Kidney (tissue), 14 donors: ENCODE measurements around the gene PAX7. TPM values are rescaled to one million over a fixed set of nuclear protein-coding genes. Genes with fewer than 3 reads are reported as not detected.
"Not testable (repeated sequence)": the region's sequence is repeated elsewhere in the genome, so short reads cannot be mapped to it uniquely, and the experiment has no call there.

Source experiments
- DNase-seq, 5 donors: peaks; one replicate each; pipeline ENCODE4 v3.0.0-alpha.2; 2013 to 2020
- FAIRE-seq: peaks from 2 replicates; lab custom pipeline; 2012; peaks lifted over from hg19 to GRCh38; lab: Jason Lieb, UNC
- H3K27ac ChIP-seq, 2 donors: one replicate each; pipeline ENCODE4 v1.7.0; 2013; ENCODE audit warnings: low read depth in 2 of 2, low read length in 2 of 2, inconsistent platforms in 1 of 2
- H3K27me3 ChIP-seq: one replicate; pipeline ENCODE4 v1.7.1; 2013; ENCODE audit warnings: low read length, inconsistent platforms; ENCODE audit not compliant: control insufficient read depth, insufficient read depth
- H3K36me3 ChIP-seq, 3 donors: one replicate each; pipeline versions ENCODE4 v1.7.0 to v1.7.1; 2013; ENCODE audit warnings: low read length in 3 of 3, control low read depth in 1 of 3, inconsistent platforms in 1 of 3; ENCODE audit not compliant: insufficient read depth in 3 of 3, control insufficient read depth in 2 of 3
- H3K4me1 ChIP-seq, 3 donors: one replicate each; pipeline versions ENCODE4 v1.7.0 to v1.7.1; 2013; ENCODE audit warnings: low read length in 3 of 3, inconsistent platforms in 1 of 3, low read depth in 1 of 3; ENCODE audit not compliant: control insufficient read depth in 2 of 3, insufficient read depth in 2 of 3
- H3K4me3 ChIP-seq, 3 donors: one replicate each; pipeline versions ENCODE4 v1.7.0 to v1.8.1; 2013; ENCODE audit warnings: low read length in 3 of 3, control low read depth in 1 of 3, inconsistent platforms in 1 of 3
- H3K9ac ChIP-seq, 3 donors: one replicate each; pipeline versions ENCODE4 v1.7.0 to v1.7.1; 2013; ENCODE audit warnings: low read length in 3 of 3, control low read depth in 1 of 3, inconsistent platforms in 1 of 3
- H3K9me3 ChIP-seq, 3 donors: one replicate each; pipeline versions ENCODE4 v1.7.0 to v1.7.1; 2013; ENCODE audit warnings: low read length in 3 of 3, control low read depth in 1 of 3, inconsistent platforms in 1 of 3; ENCODE audit not compliant: control insufficient read depth in 2 of 3, insufficient read depth in 1 of 3
- intact Hi-C: fragments of 100-400 bp; cut with DNase I; formaldehyde crosslinking; loops from one replicate; pipeline ENCODE4 v1.11.1; 2022
- polyA plus RNA-seq: library from polyadenylated mRNA; stranded (reverse); fragments of 350-450 nt; fragmentation: Illumina TruSeq; extraction: RNeasy Lipid Tissue Mini Kit (QIAGEN cat#74804); gene quantifications from one replicate; pipeline ENCODE4 v1.2.3, GENCODE V29; 2014; ENCODE audit warnings: low read depth, low replicate concordance; ENCODE audit not compliant: insufficient read depth
- total RNA-seq: library from RNA; stranded (reverse); fragmentation: NEBNext Ultra II Directional; extraction: Animal tissue kit (Norgen Biotek cat#: 25700); gene quantifications from one replicate; pipeline ENCODE4 v1.2.1, GENCODE V29; 2021
- TF ChIP-seq, protein P1 (sequence below): IDR thresholded peaks from 3 replicates; pipeline ENCODE4 v1.5.1; 2012; ENCODE audit warnings: mild to moderate bottlenecking, moderate library complexity, borderline replicate concordance; ENCODE audit not compliant: insufficient read depth; ENCODE audit errors: extremely low read depth
- donor health status: control.
- donor health status: control.
- donor health status: control.
- donor health status: control.
- donor health status: control.
- donor health status: DM: yes; HTN: yes; CAD: no.
- donor health status: Normal renal cell carcinoma (clear cell type).

Gene PAX7
- total and polyA plus RNA-seq, 2 donors from 2014 or later, result not detected

DNA sequence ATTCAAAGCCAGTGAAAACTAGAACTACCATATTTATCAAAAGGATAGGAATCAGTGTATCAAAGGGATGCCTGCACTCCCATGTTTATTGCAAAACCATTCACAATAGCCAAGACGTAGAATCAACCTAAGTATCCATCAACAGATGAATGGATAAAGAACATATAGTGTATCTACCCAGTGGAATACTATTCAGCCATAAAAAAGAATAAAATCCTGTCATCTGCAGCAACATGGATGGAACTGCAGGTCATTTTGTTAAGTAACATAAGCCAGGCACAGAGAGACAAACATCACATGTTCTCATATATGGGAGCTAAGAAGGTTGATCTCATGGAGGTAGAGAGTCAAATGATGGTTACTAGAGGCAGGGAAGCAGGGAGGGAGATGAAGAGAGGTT is 110.0 kb downstream of the PAX7 start:
- Histone ChIP-seq H3K4me3 (no peak overlapping the region), H3K27me3 (no peaks in the 10 kb centered on the region), H3K36me3 (no peaks in the 10 kb centered on the region), H3K4me1 (no peaks in the 10 kb centered on the region), H3K27ac (no peak overlapping the region), H3K9ac (no peak overlapping the region), H3K9me3 (no peaks in the 10 kb centered on the region)
- DNase-seq (no peak), FAIRE-seq (no peak)
- TF ChIP-seq, protein P1, sequence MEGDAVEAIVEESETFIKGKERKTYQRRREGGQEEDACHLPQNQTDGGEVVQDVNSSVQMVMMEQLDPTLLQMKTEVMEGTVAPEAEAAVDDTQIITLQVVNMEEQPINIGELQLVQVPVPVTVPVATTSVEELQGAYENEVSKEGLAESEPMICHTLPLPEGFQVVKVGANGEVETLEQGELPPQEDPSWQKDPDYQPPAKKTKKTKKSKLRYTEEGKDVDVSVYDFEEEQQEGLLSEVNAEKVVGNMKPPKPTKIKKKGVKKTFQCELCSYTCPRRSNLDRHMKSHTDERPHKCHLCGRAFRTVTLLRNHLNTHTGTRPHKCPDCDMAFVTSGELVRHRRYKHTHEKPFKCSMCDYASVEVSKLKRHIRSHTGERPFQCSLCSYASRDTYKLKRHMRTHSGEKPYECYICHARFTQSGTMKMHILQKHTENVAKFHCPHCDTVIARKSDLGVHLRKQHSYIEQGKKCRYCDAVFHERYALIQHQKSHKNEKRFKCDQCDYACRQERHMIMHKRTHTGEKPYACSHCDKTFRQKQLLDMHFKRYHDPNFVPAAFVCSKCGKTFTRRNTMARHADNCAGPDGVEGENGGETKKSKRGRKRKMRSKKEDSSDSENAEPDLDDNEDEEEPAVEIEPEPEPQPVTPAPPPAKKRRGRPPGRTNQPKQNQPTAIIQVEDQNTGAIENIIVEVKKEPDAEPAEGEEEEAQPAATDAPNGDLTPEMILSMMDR, result no peak
- intact Hi-C loops, result no loop called here

DNA sequence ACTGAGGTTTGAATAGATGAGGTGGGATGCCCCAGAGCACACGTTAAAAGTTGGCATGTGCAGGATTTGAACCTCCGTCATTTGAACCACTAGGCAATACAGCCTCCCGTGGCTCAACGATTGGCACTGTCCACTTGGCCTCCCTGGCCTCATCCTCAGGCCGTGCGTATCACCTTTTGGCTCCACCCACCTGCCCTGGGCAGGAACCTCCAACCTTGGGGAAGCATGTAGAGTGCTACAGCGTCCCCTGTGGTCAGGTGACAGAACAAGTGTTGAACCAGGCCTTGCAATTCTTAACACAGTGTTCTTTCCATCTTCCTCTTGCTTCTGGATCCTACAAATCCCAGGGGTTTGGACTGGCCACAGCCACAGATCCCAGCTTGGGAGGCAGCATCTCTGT is 112.6 kb downstream of the PAX7 start:
- Histone ChIP-seq H3K36me3 (no peaks in the 10 kb centered on the region), H3K27me3 (no peaks in the 10 kb centered on the region), H3K9me3 (no peaks in the 10 kb centered on the region), H3K4me1 (no peaks in the 10 kb centered on the region), H3K4me3 (no peak overlapping the region), H3K9ac (no peak overlapping the region), H3K27ac (no peak overlapping the region)
- TF ChIP-seq, protein P1, result no peak
- FAIRE-seq, result no peak
- no peak for DNase-seq
- intact Hi-C loops, result no loop called here

DNA sequence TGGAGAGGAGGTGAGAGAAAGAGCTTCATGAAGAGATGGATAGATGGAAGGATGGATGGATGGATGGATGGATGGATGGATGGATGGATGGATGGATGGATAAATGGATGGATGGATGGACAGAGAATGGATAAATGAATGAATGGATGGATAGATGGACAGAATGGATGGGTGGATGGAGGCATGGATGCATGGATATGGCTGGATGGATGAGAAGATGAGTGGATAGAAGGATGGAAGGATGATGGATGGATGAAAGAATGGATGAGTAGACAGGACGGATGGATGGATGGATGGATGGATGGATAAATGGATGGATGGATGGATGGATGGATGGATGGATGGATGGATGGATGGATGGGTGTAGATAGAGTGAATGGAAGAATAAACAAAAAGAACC is 113.7 kb downstream of the PAX7 start:
- H3K27ac ChIP-seq, intact Hi-C loops, DNase-seq, H3K9ac ChIP-seq, H3K9me3 ChIP-seq, H3K4me3 ChIP-seq, H3K4me1 ChIP-seq, H3K27me3 ChIP-seq, FAIRE-seq, H3K36me3 ChIP-seq: not testable (repeated sequence)

DNA sequence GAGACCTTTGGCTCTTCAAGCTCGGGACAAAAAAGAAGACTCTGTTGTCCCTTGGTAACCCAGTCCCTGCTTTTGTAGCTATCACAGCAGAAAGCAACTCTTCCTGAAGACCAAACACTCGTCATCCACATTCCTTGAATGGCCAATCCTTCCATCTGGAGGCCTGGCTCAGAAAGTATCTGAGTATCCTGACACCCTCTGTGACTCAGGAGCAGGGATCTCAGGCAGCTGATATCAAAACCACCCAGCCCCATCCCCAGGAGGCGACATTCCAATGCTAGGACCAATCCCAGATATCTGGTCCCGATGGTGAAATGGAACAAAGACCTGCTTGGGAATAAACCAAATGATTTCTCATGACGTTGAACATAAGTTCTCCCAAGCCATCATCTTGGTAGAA is 116.3 kb downstream of the PAX7 start:
- H3K9me3 ChIP-seq, result peaks cover 0 to 6% (median 0%) of the 10 kb centered on the region in 3 donors
- no peaks in the 10 kb centered on the region for H3K36me3 ChIP-seq
- TF ChIP-seq, protein P1, result no peak
- FAIRE-seq (no peak), DNase-seq (no peak)
- H3K9ac ChIP-seq, result no peak overlapping the region
- no peaks in the 10 kb centered on the region for H3K27me3 ChIP-seq
- H3K27ac ChIP-seq, result no peak overlapping the region
- intact Hi-C loops, result no loop called here
- H3K4me1 ChIP-seq, result no peaks in the 10 kb centered on the region
- no peak overlapping the region for H3K4me3 ChIP-seq
